GM21360 (cell line): ENCODE data around the gene CHCHD3.
"Not testable (repeated sequence)": the region's sequence is repeated elsewhere in the genome, so short reads cannot be mapped to it uniquely, and the experiment has no call there.

Source experiments
- ATAC-seq: cut with Tn5 transposase; IDR thresholded peaks from one replicate; pipeline ENCODE4 v1.9.1; 2021; ENCODE audit warnings: mild to moderate bottlenecking, moderate library complexity; ENCODE audit not compliant: unreplicated experiment

Gene CHCHD3

GRCh38 chr7:133009426-133010252 lies 72.3 kb downstream of the CHCHD3 start:
- no peak for ATAC-seq

DNA sequence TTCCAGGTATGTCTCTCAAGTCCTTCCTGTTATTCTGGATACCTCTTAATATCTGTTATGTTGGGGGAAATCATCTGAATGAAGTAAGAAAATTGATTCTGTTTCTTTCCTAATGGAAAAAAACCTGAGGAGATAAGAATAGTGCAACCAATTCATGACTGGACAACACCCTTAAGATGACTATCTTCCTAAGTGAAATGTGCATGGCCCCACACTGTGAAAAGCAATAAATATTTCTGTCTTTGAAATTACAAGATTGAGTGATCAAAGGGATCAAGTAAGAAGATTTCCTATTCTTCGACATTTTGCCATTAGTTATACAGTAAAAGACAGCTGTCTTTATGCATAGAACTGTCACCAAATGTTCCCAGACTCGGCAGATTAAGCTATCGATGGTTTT lies 73.9 kb downstream of the CHCHD3 start:
- ATAC-seq: no peak

DNA sequence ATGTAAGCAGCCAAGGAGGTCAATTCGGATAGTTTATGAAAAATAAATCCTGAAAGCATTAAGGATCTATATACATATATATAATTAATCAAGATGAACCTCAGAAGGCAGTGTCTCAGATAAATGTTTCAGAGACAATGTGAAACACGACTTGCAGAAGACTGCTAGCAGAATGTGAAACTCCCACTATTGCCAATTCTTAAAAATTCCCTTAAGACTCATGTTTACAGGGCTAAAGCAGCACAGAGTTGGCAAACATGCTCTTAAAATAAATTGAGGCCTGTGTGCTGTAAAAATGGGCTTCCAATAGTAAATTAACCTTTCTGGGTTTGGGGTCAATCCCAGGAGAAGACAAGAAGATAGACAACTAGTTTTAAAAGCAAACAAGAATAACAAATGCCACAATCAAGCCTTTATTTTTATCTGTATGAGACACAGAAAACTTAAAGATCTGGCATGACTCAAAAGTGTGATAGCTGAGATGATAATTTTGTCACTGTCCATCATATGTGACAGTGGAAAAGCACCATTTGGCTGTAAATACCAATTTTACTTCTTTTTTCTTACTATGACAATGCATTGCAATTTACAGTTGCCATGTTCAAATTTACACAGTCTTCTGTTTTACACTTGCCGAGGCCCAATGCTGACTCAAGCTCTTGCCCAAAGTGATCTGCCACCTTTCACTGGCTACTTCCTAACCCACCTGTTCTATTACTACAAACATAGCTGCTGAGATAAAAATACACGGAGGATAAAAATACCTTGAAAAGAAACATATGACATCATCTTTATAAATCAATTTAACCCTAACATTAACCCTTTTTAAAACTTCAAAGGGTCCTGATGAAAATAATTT lies 78.6 kb downstream of the CHCHD3 start:
- no peak for ATAC-seq

DNA sequence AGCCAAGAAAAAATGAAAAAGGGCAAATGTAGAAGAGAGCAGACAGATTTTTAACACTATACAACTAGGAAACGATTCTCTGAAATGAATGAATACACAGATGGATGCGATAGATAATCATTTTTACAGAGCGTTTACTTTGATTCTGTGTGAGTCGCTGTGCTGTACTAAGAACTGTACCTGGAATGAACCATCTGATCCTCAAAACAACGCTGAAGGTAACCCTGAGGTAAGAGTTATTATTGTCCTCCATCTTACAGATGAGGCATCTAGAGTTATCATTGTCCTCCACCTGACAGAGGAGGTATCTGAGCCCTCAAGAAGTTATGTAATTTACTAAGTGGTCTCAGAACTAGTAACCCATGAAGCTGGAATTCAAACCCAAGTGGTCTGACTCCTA lies 80.2 kb downstream of the CHCHD3 start:
- ATAC-seq: no peak

- no peak for ATAC-seq
Observed at GRCh38 chr7:132999845-133000244, 82.0 kb downstream of the CHCHD3 start.

DNA sequence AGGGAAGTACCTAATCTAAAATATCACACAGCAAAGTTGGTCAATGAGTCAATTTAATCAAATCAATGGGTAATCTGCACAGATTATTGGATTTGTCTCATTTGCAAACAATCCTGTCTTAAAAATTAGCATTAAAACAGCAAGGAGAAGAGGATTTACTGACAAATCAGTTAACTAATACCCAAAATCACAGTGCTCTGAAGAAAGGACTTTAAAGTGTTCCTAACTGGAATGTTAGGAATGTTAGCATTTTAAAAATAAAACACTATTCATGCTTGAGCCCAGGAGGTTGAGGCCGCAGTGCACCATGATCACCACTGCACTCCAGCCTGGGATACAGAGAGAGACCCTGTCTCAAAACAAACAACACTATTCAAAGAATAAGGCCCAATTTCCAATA lies 83.1 kb downstream of the CHCHD3 start:
- ATAC-seq: no peak

- ATAC-seq: no peak
Observed at GRCh38 chr7:132997505-132997904, 84.4 kb downstream of the CHCHD3 start.

DNA sequence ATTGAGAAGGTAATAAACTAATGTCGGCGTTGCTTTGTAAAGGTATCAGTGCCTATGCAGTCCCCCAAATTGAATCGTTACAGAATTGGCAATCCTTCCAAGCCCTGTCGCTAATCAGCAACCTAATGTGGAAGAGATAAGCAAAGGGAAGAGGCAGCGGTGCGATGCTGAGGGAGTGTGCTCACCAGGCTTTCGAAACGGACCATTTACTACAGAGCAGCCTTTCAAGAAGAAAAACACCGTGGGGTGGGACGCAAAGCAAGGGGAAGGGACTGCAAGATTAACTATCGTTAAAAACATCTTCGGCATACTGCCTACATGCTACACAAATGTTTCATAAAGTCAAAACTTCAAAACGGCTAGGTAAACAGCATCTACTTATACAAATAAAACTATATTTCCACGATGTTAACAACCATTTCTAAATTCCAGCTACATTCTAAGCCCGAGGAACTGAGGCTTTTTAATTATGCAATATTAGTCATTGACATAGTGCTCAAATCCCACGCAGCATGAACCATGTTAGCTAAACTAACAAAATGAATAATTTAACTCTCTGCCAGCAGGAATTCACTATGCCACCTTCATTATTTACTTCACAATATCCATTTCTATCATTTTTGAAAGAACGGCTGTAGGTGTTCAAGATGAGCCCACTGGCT lies 85.2 kb downstream of the CHCHD3 start:
- ATAC-seq: no peak

- no peak for ATAC-seq
Observed at GRCh38 chr7:132993377-132994013, 88.4 kb downstream of the CHCHD3 start.

GRCh38 chr7:132991615-132992587 lies 90.0 kb downstream of the CHCHD3 start:
- no peak for ATAC-seq

GRCh38 chr7:132988117-132988516 lies 93.8 kb downstream of the CHCHD3 start:
- ATAC-seq: no peak

DNA sequence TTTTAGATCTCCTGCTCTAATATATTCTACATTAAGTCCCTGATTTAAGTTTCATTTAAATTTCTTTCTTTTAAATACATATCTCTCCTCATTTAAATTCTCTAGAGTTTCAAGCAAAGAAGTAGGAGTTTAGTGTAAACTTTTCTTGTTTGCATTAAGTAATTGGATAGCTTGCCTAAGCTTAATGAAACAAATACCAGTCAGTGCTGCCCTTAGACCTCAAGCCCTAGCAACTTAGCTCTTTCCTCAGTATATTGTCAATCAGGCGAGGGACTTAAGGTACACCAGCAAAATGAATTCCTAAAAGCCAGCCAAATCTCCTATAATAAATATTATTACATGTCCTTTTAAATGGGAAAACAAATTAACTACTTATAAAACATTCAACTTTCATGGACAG lies 101.5 kb downstream of the CHCHD3 start:
- ATAC-seq: no peak

DNA sequence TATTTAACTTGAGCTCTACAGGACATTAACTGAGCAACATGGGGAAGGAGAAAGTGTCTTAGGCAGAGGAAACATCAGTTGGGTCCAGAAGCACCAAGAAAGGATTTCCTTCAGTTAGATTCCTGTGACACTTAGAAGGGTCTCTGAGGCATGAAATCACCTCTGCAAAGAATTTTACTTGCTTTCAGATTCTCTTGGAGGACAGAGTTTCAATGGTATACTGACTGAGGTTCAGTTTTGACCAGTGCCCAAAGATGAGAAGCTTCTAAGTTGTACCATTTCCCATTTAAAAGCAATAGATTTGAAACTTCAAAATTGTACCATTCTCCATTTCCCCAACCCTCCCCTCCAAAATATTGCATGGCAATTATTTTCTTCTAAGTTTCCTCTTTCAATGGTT lies 102.4 kb downstream of the CHCHD3 start:
- no peak for ATAC-seq

DNA sequence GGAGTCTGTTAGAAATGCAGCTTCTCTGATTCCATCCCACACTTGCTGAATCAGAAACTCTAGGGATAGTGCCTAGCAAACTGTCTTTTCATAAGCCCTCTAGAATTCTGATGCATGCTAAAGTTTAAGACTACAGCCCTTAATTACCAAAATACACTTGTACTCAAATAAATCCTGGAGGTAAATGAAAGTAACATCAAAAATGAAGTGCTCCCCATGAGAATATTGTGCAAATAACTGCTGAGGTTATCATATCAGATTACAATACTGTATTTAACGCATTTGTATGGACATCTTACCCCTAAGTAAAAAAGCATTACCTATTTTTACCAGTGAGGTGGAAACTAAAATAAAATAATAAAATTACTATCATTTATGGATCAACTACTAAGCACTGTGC lies 104.7 kb downstream of the CHCHD3 start:
- ATAC-seq: no peak

GRCh38 chr7:132972745-132973144 lies 109.1 kb downstream of the CHCHD3 start:
- ATAC-seq: no peak

DNA sequence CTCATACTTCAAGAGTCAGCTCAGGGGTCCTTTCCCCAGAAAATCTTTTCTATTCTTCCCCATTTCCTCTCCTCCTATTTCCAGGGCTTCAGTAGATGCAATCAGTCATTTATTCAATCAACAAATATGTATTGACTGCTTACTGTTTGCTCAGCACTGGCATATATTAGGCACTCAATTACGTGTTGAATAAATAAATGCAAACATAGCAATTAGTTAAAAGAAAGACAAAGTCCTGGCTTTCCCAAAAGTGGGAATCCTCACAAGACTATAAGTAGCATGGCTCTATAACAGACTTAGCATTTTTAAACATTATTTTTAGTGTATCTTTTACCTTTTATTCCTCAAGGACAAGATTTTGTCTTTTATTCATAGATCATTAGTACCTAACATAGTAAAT lies 111.6 kb downstream of the CHCHD3 start:
- ATAC-seq: no peak

- ATAC-seq: no peak
Observed at GRCh38 chr7:132969520-132969919, 112.4 kb downstream of the CHCHD3 start.

GRCh38 chr7:132967470-132967848 lies 114.4 kb downstream of the CHCHD3 start:
- ATAC-seq: not testable (repeated sequence)

DNA sequence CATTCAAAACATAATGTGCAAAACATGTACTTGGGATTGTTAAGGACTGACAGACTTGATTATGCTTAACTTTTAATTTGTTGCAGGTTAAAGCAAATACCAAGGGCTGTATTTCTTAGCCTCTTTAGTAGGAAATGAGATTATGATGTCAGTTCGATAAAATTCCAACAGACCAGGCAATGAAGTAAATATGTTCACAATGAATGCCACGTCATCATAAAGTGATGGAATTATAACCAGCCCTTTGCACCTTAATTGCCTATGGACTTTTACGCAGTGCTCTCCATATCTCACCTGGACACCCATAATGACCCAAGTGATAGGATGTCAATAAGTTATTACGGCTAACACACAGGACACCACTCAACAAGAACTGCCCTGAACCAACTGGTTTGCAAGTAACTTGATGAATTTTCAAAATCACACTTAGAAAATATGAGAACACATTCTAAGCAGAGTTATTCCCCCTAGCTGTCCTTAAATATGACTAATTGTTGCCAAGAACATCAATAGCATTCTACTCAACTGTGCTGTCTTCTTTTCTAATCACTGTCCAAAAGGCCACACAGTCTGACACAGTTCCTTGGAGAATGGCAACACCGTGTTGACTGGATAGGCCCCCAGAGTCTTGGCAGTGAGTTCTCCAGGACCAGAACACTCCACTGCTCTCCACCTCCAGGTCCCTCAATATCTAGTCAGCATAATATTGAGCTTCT lies 115.0 kb downstream of the CHCHD3 start:
- ATAC-seq: no peak
